K562 (cell line): ENCODE data around the gene ANKRD24. TPM values are rescaled to one million over a fixed set of nuclear protein-coding genes. Genes with fewer than 3 reads are reported as not detected.

Source experiments
- ATAC-seq: fragments of 200-7000 bp; cut with Tn5 transposase; 3 replicates; pipeline ENCODE4 v1.9.1; 2020; ENCODE audit warnings: moderate library complexity
- BruUV-seq: library from RNA; stranded (reverse); fragments of 400-500 nt; replicated peaks from 2 replicates; lab custom pipeline; 2021; lab: Mats Ljungman, UMichigan
- CTCF ChIA-PET: fragments of 300-600 bp; formaldehyde crosslinking; extraction: SDS; loops from one replicate; lab custom pipeline; 2021; ENCODE audit warnings: low intra/inter-chr PET ratio; lab: Yijun Ruan, JAX
- POLR2A ChIA-PET: fragments of 300-600, 350-650 bp; sonication (Branson Sonifier 250); formaldehyde crosslinking; extraction: SDS; loops from one replicate; lab custom pipeline; 2021; ENCODE audit warnings: antibody characterized with exemption, inconsistent platforms; lab: Yijun Ruan, JAX
- DNase-seq, 4 experiments: peaks; one replicate each; pipeline versions ENCODE4 v3.0.0 to v3.0.0-alpha.2; 2011 to 2018; ENCODE audit warnings: low spot score in 3 of 4, mixed read lengths in 3 of 4; ENCODE audit errors: extremely low read depth in 1 of 4
- FAIRE-seq: peaks from 2 replicates; lab custom pipeline; 2011; peaks lifted over from hg19 to GRCh38; lab: Jason Lieb, UNC
- H2AFZ ChIP-seq: 2 replicates; pipeline ENCODE4 v1.6.0; 2011; ENCODE audit warnings: low read depth, low read length, control low read depth, inconsistent platforms
- H3K27ac ChIP-seq: fragments of 200-600 bp; 3 replicates; pipeline ENCODE4 v1.8.0; 2011; ENCODE audit warnings: low read depth, mild to moderate bottlenecking, control low read depth, inconsistent platforms, low read length, moderate library complexity, mixed read lengths; ENCODE audit errors: extremely low read depth
- H3K27me3 ChIP-seq, 2 experiments: fragments of 300-600 bp in 1 of 2; 2 replicates in 1 of 2; 3 replicates in 1 of 2; pipeline versions ENCODE4 v1.6.0 to v1.8.0; 2011; ENCODE audit warnings: inconsistent platforms in 2 of 2, low read length in 2 of 2, mild to moderate bottlenecking in 1 of 2, mixed read lengths in 1 of 2, moderate library complexity in 1 of 2; ENCODE audit not compliant: control insufficient read depth in 2 of 2, insufficient read depth in 2 of 2
- H3K36me3 ChIP-seq: fragments of 300-600 bp; 3 replicates; pipeline ENCODE4 v1.8.0; 2011; ENCODE audit warnings: mild to moderate bottlenecking, low read length, inconsistent platforms; ENCODE audit not compliant: control insufficient read depth, insufficient read depth
- H3K4me1 ChIP-seq, 2 experiments: fragments of 200-600 bp in 1 of 2; replicated peaks in 1 of 2; 2 replicates in 1 of 2; 3 replicates in 1 of 2; pipeline versions ENCODE4 v1.5.1 to v1.8.0; 2011; ENCODE audit warnings: inconsistent platforms in 2 of 2, low read length in 2 of 2, mild to moderate bottlenecking in 1 of 2, mixed read lengths in 1 of 2, moderate library complexity in 1 of 2; ENCODE audit not compliant: control insufficient read depth in 2 of 2, insufficient read depth in 2 of 2
- H3K4me2 ChIP-seq: 2 replicates; pipeline ENCODE4 v1.6.1; 2011; ENCODE audit warnings: low read length, control low read depth, inconsistent platforms, mixed read lengths; ENCODE audit not compliant: insufficient read depth
- H3K4me3 ChIP-seq: fragments of 200-600 bp; sonication (generic), shearing (Covaris generic); 2 replicates; pipeline ENCODE4 v1.5.1; 2016; ENCODE audit warnings: control low read depth, inconsistent platforms
- H3K79me2 ChIP-seq: fragments of 200-600 bp; 3 replicates; pipeline ENCODE4 v1.8.0; 2011; ENCODE audit warnings: low read length, inconsistent platforms; ENCODE audit not compliant: control insufficient read depth, insufficient read depth
- H3K9ac ChIP-seq, 2 experiments: 2 replicates each; pipeline versions ENCODE4 v1.6.0 to v1.6.1; 2011; ENCODE audit warnings: low read depth in 2 of 2, low read length in 2 of 2, control low read depth in 1 of 2, inconsistent platforms in 1 of 2, mild to moderate bottlenecking in 1 of 2, mixed read lengths in 1 of 2; ENCODE audit not compliant: insufficient read depth in 1 of 2
- H3K9me1 ChIP-seq: one replicate; pipeline ENCODE4 v1.6.0; 2011; ENCODE audit warnings: inconsistent platforms, mild to moderate bottlenecking, low read length, moderate library complexity; ENCODE audit not compliant: control insufficient read depth, insufficient read depth
- H3K9me3 ChIP-seq: replicated peaks from 2 replicates; pipeline ENCODE4 v1.5.1; 2011; ENCODE audit warnings: low read depth, low read length, inconsistent platforms; ENCODE audit not compliant: control insufficient read depth, insufficient read depth
- H4K20me1 ChIP-seq: replicated peaks from 2 replicates; pipeline ENCODE4 v1.6.1; 2011; ENCODE audit warnings: low read length, inconsistent platforms, mixed read lengths; ENCODE audit not compliant: control insufficient read depth, insufficient read depth
- HMBOX1 ChIP-seq: sonication (generic); IDR thresholded peaks from 2 replicates; pipeline ENCODE4 v1.6.1; 2016
- MBD2 ChIP-seq: sonication (generic); IDR thresholded peaks from 2 replicates; pipeline ENCODE4 v1.6.1; 2016; ENCODE audit warnings: low read depth, borderline replicate concordance
- SMC3 ChIP-seq: conservative IDR thresholded peaks from 2 replicates; pipeline ENCODE4 v1.6.1; 2011; ENCODE audit warnings: low read depth, low read length, improper control_type of control experiment; ENCODE audit not compliant: insufficient read depth
- TAF1 ChIP-seq: IDR thresholded peaks from 2 replicates; pipeline ENCODE4 v1.6.1; 2011; ENCODE audit warnings: mild to moderate bottlenecking, low read length, moderate library complexity; ENCODE audit not compliant: insufficient read depth, control insufficient read depth, severe bottlenecking; ENCODE audit errors: extremely low read depth
- U2AF1 ChIP-seq: fragments of 200-400 bp; formaldehyde crosslinking; optimal IDR thresholded peaks from 2 replicates; pipeline ENCODE3; 2017; ENCODE audit warnings: mild to moderate bottlenecking, low read depth, low read length, moderate library complexity
- VEZF1 ChIP-seq: fragments of 200-800 bp; sonication (Bioruptor generic); IDR thresholded peaks from 2 replicates; pipeline ENCODE4 v1.6.1; 2017; ENCODE audit warnings: missing genetic modification characterization, missing compliant biosample characterization
- ZNF740 ChIP-seq, 3 experiments: fragments of 200-800 bp in 1 of 3; sonication (Bioruptor generic) in 1 of 3; sonication (generic) in 1 of 3; formaldehyde crosslinking in 1 of 3; IDR thresholded peaks; 2 replicates each; pipeline versions ENCODE4 v1.6.1 to v1.8.0; 2016 to 2022; ENCODE audit warnings: mild to moderate bottlenecking in 2 of 3, missing compliant biosample characterization in 2 of 3, missing genetic modification characterization in 2 of 3, missing genetic modification reagents in 1 of 3
- WGBS: fragments of 100-300 bp; shearing (Covaris generic); methylation state at CpG from one replicate; pipeline ENCODE4 v1.1.6; 2016; ENCODE audit warnings: low coverage, mixed read lengths; ENCODE audit not compliant: insufficient coverage; ENCODE audit errors: missing lambda C conversion rate; 5-methylcytosine and 5-hydroxymethylcytosine counted together
- in situ Hi-C: fragments of 300-500 bp; cut with MboI; formaldehyde crosslinking; loops from 4 replicates; pipeline ENCODE4 v1.15.0; 2018; ENCODE audit warnings: inconsistent platforms, mixed read lengths
- intact Hi-C: fragments of 100-400 bp; cut with micrococcal nuclease; formaldehyde crosslinking; loops from 2 replicates; pipeline ENCODE4 v1.14.2; 2022
- polyA plus RNA-seq, 8 experiments: library from polyadenylated mRNA; depleted of rRNA in 4 of 8; stranded (reverse) in 5 of 8; unstranded in 3 of 8; fragments of >200 nt; fragmentation: Nextera tagmentation in 2 of 8; fragmentation: Illumina TruSeq in 1 of 8; extraction: Ambion mirVana in 2 of 8; extraction: Trizol in 1 of 8; gene quantifications; 2 replicates each; pipeline versions ENCODE4 v1.2.1 to v1.2.3, GENCODE V29; 2011 to 2014; ENCODE audit warnings: inconsistent platforms in 1 of 8, missing spikeins in 1 of 8
- total RNA-seq, 7 experiments: library from RNA; depleted of rRNA in 6 of 7; stranded (reverse); fragments of >200 nt in 6 of 7; fragmentation: Illumina TruSeq in 2 of 7; extraction: Trizol in 2 of 7; gene quantifications; 2 replicates each; pipeline versions ENCODE4 v1.2.1 to v1.2.3, GENCODE V29; 2011 to 2021; ENCODE audit warnings: low replicate concordance in 1 of 7

ANKRD24 gene
- total and polyA plus RNA-seq, 9 of the 15 experiments (the other 6 are each of a cell fraction or from before 2014, with no cell fraction given) = 0.07 to 0.12 (median 0.09) TPM; not detected in 5

GRCh38 chr19:4198467-4199126 is 16.1 kb downstream of the ANKRD24 start:
- ChIA-PET CTCF (interaction anchor here (0.6 kb wide), 1 partner anchor 333 kb away, joined by 3 read pairs; no protein-coding TSS in a partner anchor), POLR2A (interaction anchor here (0.6 kb wide), 1 partner anchor 79 kb away, joined by 3 read pairs; no protein-coding TSS in a partner anchor)
- peaks cover 5 to 30% of the 10 kb centered on the region in 2 experiments for H3K27me3 ChIP-seq
- H3K4me3 ChIP-seq = no peak overlapping the region
- H3K9me1 ChIP-seq = no peaks in the 10 kb centered on the region
- no peaks in the 10 kb centered on the region for H3K79me2 ChIP-seq
- BruUV-seq = no TSS peak
- DNase-seq = no peak
- in situ Hi-C loops = no loop called here
- H4K20me1 ChIP-seq = no peaks in the 10 kb centered on the region
- no peak overlapping the region for H2AFZ ChIP-seq
- H3K4me1 ChIP-seq = peaks cover 0 to 16% of the 10 kb centered on the region in 2 experiments; a peak in 2 of 5 replicates
- no peak overlapping the region for H3K9ac ChIP-seq
- no peak for FAIRE-seq
- WGBS = 2% methylated on average over 6 of the region's 28 CpGs
- no peak overlapping the region for H3K4me2 ChIP-seq
- no peaks in the 10 kb centered on the region for H3K36me3 ChIP-seq
- H3K27ac ChIP-seq = no peak overlapping the region
- intact Hi-C loops = no loop called here
- TF ChIP-seq TAF1 = no peak
- no peak for TF ChIP-seq ZNF740 (CRISPR knock-in tag; IDR thresholded peaks at IDR 0.05)
- TF ChIP-seq ZNF740 (tag; IDR thresholded peaks at IDR 0.05) = peak in 1 of 2 experiments; percentile 39; a peak in 1 of 4 replicates
- TF ChIP-seq VEZF1 (CRISPR knock-in tag) = 0 out of 2 replicates have a peak, but pooled peaks have one; percentile 24
- TF ChIP-seq HMBOX1 = no peak
- TF ChIP-seq SMC3 = no peak
- no peak for TF ChIP-seq U2AF1
- TF ChIP-seq MBD2 = no peak
- no peaks in the 10 kb centered on the region for H3K9me3 ChIP-seq
- no peak; the same call in 2 of the 3 replicates for ATAC-seq
